ENCODE results near the gene ADGRA1. TPM values are rescaled to one million over a fixed set of nuclear protein-coding genes. Genes with fewer than 3 reads are reported as not detected.

ADGRA1 gene
- total and polyA plus RNA-seq, 2 of the 13 experiments (the other 11 are each of a cell fraction or from before 2014, with no cell fraction given): not detected

- DNase-seq (ENCODE audit: low spot score): no peak
- Histone ChIP-seq H3K9me3 (ENCODE audit: low read length) (no peaks in the 10 kb centered on the region), H3K4me2 (ENCODE audit: low read depth, low read length) (no peak overlapping the region), H3K9ac (ENCODE audit: insufficient read depth, low read depth, low read length) (no peak overlapping the region), H3K4me1 (ENCODE audit: insufficient read depth, low read length) (peaks cover 8% of the 10 kb centered on the region; the same call in 1 of the 2 replicates), H3K27ac (ENCODE audit: extremely low read length, insufficient read depth, low read length) (no peak overlapping the region), H2AFZ (ENCODE audit: low read length) (no peak overlapping the region), H3K4me3 (replicated peaks in 1 of 3; ENCODE audit: insufficient read depth in 1 of 3, low read depth in 2 of 3, low read length in 3 of 3) (no peak overlapping the region), H4K20me1 (ENCODE audit: insufficient read depth, low read length) (peaks cover 5% of the 10 kb centered on the region; the same call in 1 of the 2 replicates), H3K79me2 (ENCODE audit: insufficient read depth, low read length) (no peaks in the 10 kb centered on the region), H3K36me3 (replicated peaks in 1 of 2; ENCODE audit: control insufficient read depth in 1 of 2, insufficient read depth in 2 of 2, low read length in 2 of 2) (no peaks in the 10 kb centered on the region), H3K27me3 (ENCODE audit: control insufficient read depth in 1 of 2, insufficient read depth in 2 of 2, low read length in 2 of 2) (peaks cover 9 to 86% of the 10 kb centered on the region in 2 experiments; a peak in 4 of 5 replicates)
- no peak for FAIRE-seq
- intact Hi-C loops (cut with micrococcal nuclease; ENCODE audit: unreplicated experiment): no loop called here
- no TSS peak for BruUV-seq (replicated peaks)
- ATAC-seq: no peak
- ChIA-PET POLR2A (no interaction called here), CTCF (ENCODE audit: low intra/inter-chr PET ratio, low total read pairs) (no interaction called here)
- in situ Hi-C loops (cut with HindIII; ENCODE audit: extremely low pct_ligation_motif_present, low pct_unique_long_range_greater_than_20kb): no loop called here
- no peak for TF ChIP-seq FOXK1 (CRISPR knock-in tag; IDR thresholded peaks at IDR 0.05; ENCODE audit: borderline replicate concordance, low read depth)
- TF ChIP-seq ZNF20 (CRISPR knock-in tag; IDR thresholded peaks at IDR 0.05): no peak
- TF ChIP-seq ZNF816 (CRISPR knock-in tag; IDR thresholded peaks at IDR 0.05; ENCODE audit: borderline replicate concordance): no peak
- no peak for TF ChIP-seq ZBTB20 (CRISPR knock-in tag; IDR thresholded peaks at IDR 0.05; ENCODE audit: borderline replicate concordance, low read depth)
- no peak for TF ChIP-seq ATF3 (CRISPR knock-in tag; IDR thresholded peaks at IDR 0.05)
- TF ChIP-seq ZNF343 (CRISPR knock-in tag; IDR thresholded peaks at IDR 0.05): no peak
- no peak for TF ChIP-seq GRHL1 (CRISPR knock-in tag; conservative IDR thresholded peaks at IDR 0.05)
- no peak for TF ChIP-seq WIZ (CRISPR knock-in tag; IDR thresholded peaks at IDR 0.05)
- no peak for TF ChIP-seq TGIF2 (CRISPR knock-in tag; IDR thresholded peaks at IDR 0.05)
- TF ChIP-seq, protein P1, sequence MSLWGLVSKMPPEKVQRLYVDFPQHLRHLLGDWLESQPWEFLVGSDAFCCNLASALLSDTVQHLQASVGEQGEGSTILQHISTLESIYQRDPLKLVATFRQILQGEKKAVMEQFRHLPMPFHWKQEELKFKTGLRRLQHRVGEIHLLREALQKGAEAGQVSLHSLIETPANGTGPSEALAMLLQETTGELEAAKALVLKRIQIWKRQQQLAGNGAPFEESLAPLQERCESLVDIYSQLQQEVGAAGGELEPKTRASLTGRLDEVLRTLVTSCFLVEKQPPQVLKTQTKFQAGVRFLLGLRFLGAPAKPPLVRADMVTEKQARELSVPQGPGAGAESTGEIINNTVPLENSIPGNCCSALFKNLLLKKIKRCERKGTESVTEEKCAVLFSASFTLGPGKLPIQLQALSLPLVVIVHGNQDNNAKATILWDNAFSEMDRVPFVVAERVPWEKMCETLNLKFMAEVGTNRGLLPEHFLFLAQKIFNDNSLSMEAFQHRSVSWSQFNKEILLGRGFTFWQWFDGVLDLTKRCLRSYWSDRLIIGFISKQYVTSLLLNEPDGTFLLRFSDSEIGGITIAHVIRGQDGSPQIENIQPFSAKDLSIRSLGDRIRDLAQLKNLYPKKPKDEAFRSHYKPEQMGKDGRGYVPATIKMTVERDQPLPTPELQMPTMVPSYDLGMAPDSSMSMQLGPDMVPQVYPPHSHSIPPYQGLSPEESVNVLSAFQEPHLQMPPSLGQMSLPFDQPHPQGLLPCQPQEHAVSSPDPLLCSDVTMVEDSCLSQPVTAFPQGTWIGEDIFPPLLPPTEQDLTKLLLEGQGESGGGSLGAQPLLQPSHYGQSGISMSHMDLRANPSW (CRISPR knock-in tag; IDR thresholded peaks at IDR 0.05; ENCODE audit: borderline replicate concordance): no peak
- no peak for TF ChIP-seq XRCC5 (optimal IDR thresholded peaks at IDR 0.05; ENCODE audit: low read length)
- no peak for TF ChIP-seq ZNF280D (CRISPR knock-in tag; IDR thresholded peaks at IDR 0.05)
- 64% methylated on average over 11 of the region's 15 CpGs for WGBS (ENCODE audit: low lambda C conversion rate)
Observed at GRCh38 chr10:133093291-133093690, 5.6 kb downstream of the ADGRA1 start.

All from HepG2 (cell line).